Activated CD8-positive, alpha-beta T cell treated with anti-CD3 and anti-CD28 coated beads, Interleukin-2, amount 10 ng/mL, durations not matched to agents 7 days and 5 days (primary cell): Measurements from ENCODE around the gene SSTR5. TPM values are rescaled to one million over a fixed set of nuclear protein-coding genes. Genes with fewer than 3 reads are reported as not detected.

Experiments used
- ATAC-seq: fragments of 150-1000 bp; cut with Tn5 transposase; one replicate; pipeline ENCODE4 v1.10.0; 2021; ENCODE audit warnings: moderate library complexity
- CTCF ChIA-PET: fragments of 350-600 bp; sonication (Branson Sonifier 250); formaldehyde crosslinking; loops from one replicate; lab custom pipeline; 2021; ENCODE audit warnings: antibody characterized with exemption; lab: Charles Lee
- POLR2A ChIA-PET: fragments of 350-600 bp; sonication (Branson Sonifier 250); formaldehyde crosslinking; loops from one replicate; lab custom pipeline; 2021; ENCODE audit warnings: antibody characterized with exemption; lab: Charles Lee
- DNase-seq: peaks from one replicate; pipeline ENCODE4 v3.0.0-alpha.2; 2020
- H3K27ac Mint-ChIP-seq: one replicate; pipeline ENCODE4 v1.8.0; 2021; ENCODE audit warnings: mild to moderate bottlenecking, mixed read lengths
- H3K27me3 Mint-ChIP-seq: one replicate; pipeline ENCODE4 v1.8.0; 2021; ENCODE audit warnings: low read depth, mixed read lengths
- H3K36me3 Mint-ChIP-seq: one replicate; pipeline ENCODE4 v1.8.0; 2021; ENCODE audit warnings: low read depth, mixed read lengths
- H3K4me1 Mint-ChIP-seq: one replicate; pipeline ENCODE4 v1.8.0; 2021; ENCODE audit warnings: low read depth, mixed read lengths
- H3K4me3 Mint-ChIP-seq: one replicate; pipeline ENCODE4 v1.8.0; 2021; ENCODE audit warnings: mild to moderate bottlenecking, mixed read lengths
- H3K9me3 Mint-ChIP-seq: one replicate; pipeline ENCODE4 v1.8.0; 2022; ENCODE audit warnings: mixed read lengths; ENCODE audit not compliant: insufficient read depth
- total RNA-seq, 2 experiments: library from RNA; stranded (reverse); gene quantifications; one replicate each; pipeline ENCODE4 v1.2.3, GENCODE V29; 2021

SSTR5 gene
- total RNA-seq, 2 experiments from 2014 or later = not detected

GRCh38 chr16:1060416-1061340 is 11.9 kb upstream of the SSTR5 start:
- POLR2A ChIA-PET = interaction anchor here (0.7 kb wide), 1 partner anchor 10 kb away, joined by 3 read pairs; no protein-coding TSS in a partner anchor
- Mint-ChIP-seq H3K36me3 (no peaks in the 10 kb centered on the region), H3K27ac (no peak overlapping the region), H3K4me1 (no peaks in the 10 kb centered on the region), H3K4me3 (no peak overlapping the region), H3K9me3 (peaks cover 3% of the 10 kb centered on the region), H3K27me3 (peaks cover 2% of the 10 kb centered on the region)
- CTCF ChIA-PET = interaction anchor here (1.4 kb wide), 1 partner anchor 43 kb away, joined by 5 read pairs; no protein-coding TSS in a partner anchor
- DNase-seq = no peak
- no peak for ATAC-seq

GRCh38 chr16:1061769-1062505 is 10.6 kb upstream of the SSTR5 start:
- ATAC-seq = no peak
- peaks cover 3% of the 10 kb centered on the region for H3K9me3 Mint-ChIP-seq
- no peaks in the 10 kb centered on the region for H3K36me3 Mint-ChIP-seq
- ChIA-PET CTCF (no interaction called here), POLR2A (no interaction called here)
- H3K27ac Mint-ChIP-seq = no peak overlapping the region
- peaks cover 2% of the 10 kb centered on the region for H3K27me3 Mint-ChIP-seq
- no peak overlapping the region for H3K4me3 Mint-ChIP-seq
- H3K4me1 Mint-ChIP-seq = no peaks in the 10 kb centered on the region
- DNase-seq = no peak

- ChIA-PET CTCF (no interaction called here), POLR2A (no interaction called here)
- Mint-ChIP-seq H3K9me3 (peaks cover 3% of the 10 kb centered on the region), H3K27me3 (peaks cover 6% of the 10 kb centered on the region), H3K27ac (no peak overlapping the region), H3K4me3 (no peak overlapping the region), H3K4me1 (no peaks in the 10 kb centered on the region), H3K36me3 (peaks cover 4% of the 10 kb centered on the region)
- no peak for ATAC-seq
- no peak for DNase-seq
These were observed 9.7 kb upstream of the SSTR5 start for GRCh38 chr16:1062895-1063294.

- Mint-ChIP-seq H3K36me3 (peaks cover 4% of the 10 kb centered on the region), H3K27me3 (peaks cover 6% of the 10 kb centered on the region), H3K4me1 (no peaks in the 10 kb centered on the region), H3K27ac (no peak overlapping the region), H3K9me3 (peaks cover 3% of the 10 kb centered on the region), H3K4me3 (no peak overlapping the region)
- CTCF ChIA-PET = no interaction called here
- no peak for DNase-seq
- no peak for ATAC-seq
- POLR2A ChIA-PET = no interaction called here
These were observed 8.8 kb upstream of the SSTR5 start for GRCh38 chr16:1063728-1064127.

- peaks cover 9% of the 10 kb centered on the region for H3K27me3 Mint-ChIP-seq
- DNase-seq = no peak
- no peak overlapping the region for H3K27ac Mint-ChIP-seq
- POLR2A ChIA-PET = no interaction called here
- H3K36me3 Mint-ChIP-seq = peaks cover 4% of the 10 kb centered on the region
- CTCF ChIA-PET = no interaction called here
- H3K9me3 Mint-ChIP-seq = no peaks in the 10 kb centered on the region
- no peaks in the 10 kb centered on the region for H3K4me1 Mint-ChIP-seq
- ATAC-seq = no peak
- H3K4me3 Mint-ChIP-seq = no peak overlapping the region
These were observed 6.9 kb upstream of the SSTR5 start for GRCh38 chr16:1065469-1066128.

GRCh38 chr16:1066584-1067172 is 5.9 kb upstream of the SSTR5 start:
- DNase-seq (no peak), ATAC-seq (no peak)
- ChIA-PET CTCF (no interaction called here), POLR2A (no interaction called here)
- peaks cover 11% of the 10 kb centered on the region for H3K27me3 Mint-ChIP-seq
- no peaks in the 10 kb centered on the region for H3K9me3 Mint-ChIP-seq
- H3K4me3 Mint-ChIP-seq = no peak overlapping the region
- H3K4me1 Mint-ChIP-seq = no peaks in the 10 kb centered on the region
- H3K36me3 Mint-ChIP-seq = peaks cover 4% of the 10 kb centered on the region
- no peak overlapping the region for H3K27ac Mint-ChIP-seq

GRCh38 chr16:1067629-1068028 is 4.9 kb upstream of the SSTR5 start:
- Mint-ChIP-seq H3K27ac (peak overlapping the region; percentile 90), H3K36me3 (peaks cover 4% of the 10 kb centered on the region), H3K4me3 (peak overlapping the region; percentile 72), H3K27me3 (peaks cover 13% of the 10 kb centered on the region), H3K4me1 (no peaks in the 10 kb centered on the region), H3K9me3 (no peaks in the 10 kb centered on the region)
- DNase-seq = no peak
- ChIA-PET POLR2A (no interaction called here), CTCF (no interaction called here)
- ATAC-seq = peak; percentile 10

GRCh38 chr16:1068451-1068850 is 4.1 kb upstream of the SSTR5 start:
- peaks cover 13% of the 10 kb centered on the region for H3K27me3 Mint-ChIP-seq

GRCh38 chr16:1069154-1069553 is 3.4 kb upstream of the SSTR5 start:
- Mint-ChIP-seq H3K27me3 (peaks cover 13% of the 10 kb centered on the region), H3K36me3 (peaks cover 4% of the 10 kb centered on the region), H3K9me3 (no peaks in the 10 kb centered on the region), H3K4me1 (no peaks in the 10 kb centered on the region), H3K4me3 (no peak overlapping the region), H3K27ac (no peak overlapping the region)
- ATAC-seq (no peak), DNase-seq (no peak)
- POLR2A ChIA-PET = interaction anchor here (0.6 kb wide), 1 partner anchor 411 kb away, joined by 3 read pairs; no protein-coding TSS in a partner anchor
- CTCF ChIA-PET = interaction anchor here (1.0 kb wide), 1 partner anchor 12 kb away, joined by 4 read pairs; no protein-coding TSS in a partner anchor

More at GRCh38 chr16:1068451-1068850, 4.1 kb upstream of the SSTR5 start:
- CTCF ChIA-PET = interaction anchor here (1.0 kb wide), 1 partner anchor 11 kb away, joined by 4 read pairs; no protein-coding TSS in a partner anchor
- peaks cover 4% of the 10 kb centered on the region for H3K36me3 Mint-ChIP-seq
- H3K27ac Mint-ChIP-seq = no peak overlapping the region
- POLR2A ChIA-PET = no interaction called here
- no peak overlapping the region for H3K4me3 Mint-ChIP-seq
- DNase-seq = no peak
- no peaks in the 10 kb centered on the region for H3K9me3 Mint-ChIP-seq
- H3K4me1 Mint-ChIP-seq = no peaks in the 10 kb centered on the region
- no peak for ATAC-seq

- CTCF ChIA-PET = interaction anchor here (1.2 kb wide), 1 partner anchor 13 kb away, joined by 3 read pairs; no protein-coding TSS in a partner anchor
- Mint-ChIP-seq H3K27ac (no peak overlapping the region), H3K27me3 (peaks cover 12% of the 10 kb centered on the region)
These were observed 2.3 kb upstream of the SSTR5 start for GRCh38 chr16:1070084-1070863.

More at GRCh38 chr16:1070084-1070863, 2.3 kb upstream of the SSTR5 start:
- POLR2A ChIA-PET = interaction anchor here (0.7 kb wide), 1 partner anchor 10 kb away, joined by 3 read pairs; no protein-coding TSS in a partner anchor
- Mint-ChIP-seq H3K4me1 (no peaks in the 10 kb centered on the region), H3K36me3 (peaks cover 4% of the 10 kb centered on the region), H3K4me3 (no peak overlapping the region), H3K9me3 (no peaks in the 10 kb centered on the region)
- ATAC-seq (no peak), DNase-seq (no peak)
